Heart left ventricle (tissue), 16 donors: ENCODE measurements around the gene DLG1. TPM values are rescaled to one million over a fixed set of nuclear protein-coding genes. Genes with fewer than 3 reads are reported as not detected.

Source experiments
- ATAC-seq, 4 donors: fragments of 200-7000 bp; cut with Tn5 transposase; one replicate each; pipeline ENCODE4 v1.9.1; 2020 to 2022; ENCODE audit warnings: moderate library complexity in 4 of 4, mild to moderate bottlenecking in 3 of 4, moderate number of reproducible peaks in 1 of 4
- DNase-seq, 5 donors: peaks; one replicate each; pipeline ENCODE4 v3.0.0-alpha.2; 2020
- H3K27ac ChIP-seq, 12 donors: fragments of 200-600 bp; sonication (generic) in 4 of 12; one replicate each; pipeline versions ENCODE4 v1.5.0 to v1.8.0; 2016 to 2022; ENCODE audit warnings: mild to moderate bottlenecking in 2 of 12
- H3K27me3 ChIP-seq, 9 donors: fragments of 200-600 bp; sonication (generic) in 2 of 9; one replicate each; pipeline versions ENCODE4 v1.5.1 to v1.8.0; 2016 to 2022; ENCODE audit warnings: mild to moderate bottlenecking in 3 of 9
- H3K36me3 ChIP-seq, 9 donors: fragments of 200-600 bp; sonication (generic) in 2 of 9; one replicate each; pipeline versions ENCODE4 v1.5.0 to v1.8.0; 2018 to 2022; ENCODE audit warnings: mild to moderate bottlenecking in 2 of 9
- H3K4me1 ChIP-seq, 12 donors: fragments of 200-600 bp; sonication (generic) in 4 of 12; one replicate each; pipeline versions ENCODE4 v1.5.0 to v1.8.0; 2016 to 2022; ENCODE audit warnings: mild to moderate bottlenecking in 3 of 12
- H3K4me3 ChIP-seq, 12 donors: fragments of 200-600 bp; sonication (generic) in 4 of 12; one replicate each; pipeline versions ENCODE4 v1.5.0 to v1.8.0; 2017 to 2022; ENCODE audit warnings: mild to moderate bottlenecking in 9 of 12, moderate library complexity in 4 of 12
- H3K9me3 ChIP-seq, 12 donors: fragments of 200-600 bp; sonication (generic) in 4 of 12; one replicate each; pipeline versions ENCODE4 v1.5.0 to v1.8.0; 2016 to 2022; ENCODE audit warnings: mild to moderate bottlenecking in 1 of 12
- CTCF ChIP-seq, 12 donors: fragments of 200-600 bp; sonication (generic) in 4 of 12; IDR thresholded peaks; one replicate each; pipeline versions ENCODE4 v1.5.0 to v1.8.0; 2018 to 2022; ENCODE audit warnings: antibody characterized with exemption in 12 of 12, mild to moderate bottlenecking in 5 of 12
- POLR2A ChIP-seq, 2 donors: fragments of 450-650 bp; IDR thresholded peaks; one replicate each; pipeline ENCODE4 v1.6.1; 2017; ENCODE audit warnings: antibody characterized with exemption in 2 of 2, mild to moderate bottlenecking in 2 of 2, moderate library complexity in 2 of 2
- WGBS, 4 donors: extraction: QIAGEN DNeasy Blood & Tissue Kit in 2 of 4; methylation state at CpG; one replicate each; pipeline versions ENCODE4 v1.1.5 to v1.1.7; 2013 to 2018; 5-methylcytosine and 5-hydroxymethylcytosine counted together
- intact Hi-C, 10 donors: fragments of 100-400 bp; cut with DNase I; formaldehyde crosslinking; loops; one replicate each; pipeline versions ENCODE4 v1.11.1 to v1.14.2; 2022
- long read RNA-seq, 3 donors: library from polyadenylated mRNA; unstranded; transcript quantifications; one replicate each; pipeline ENCODE4 v2.0.0, GENCODE V29; 2020 to 2021
- polyA plus RNA-seq, 2 donors: library from polyadenylated mRNA; stranded (reverse); fragments of 200-250 nt; gene quantifications; one replicate each; pipeline ENCODE4 v1.2.3, GENCODE V29; 2013
- total RNA-seq, 9 donors: library from RNA; depleted of rRNA in 2 of 9; stranded (reverse); fragments of >200 nt in 2 of 9; fragmentation: NEBNext Ultra II Directional in 3 of 9; extraction: Animal tissue kit (Norgen Biotek cat#: 25700) in 3 of 9; gene quantifications; one replicate each; pipeline versions ENCODE4 v1.1.0 to v1.2.4, GENCODE V29; 2016 to 2023
- donor health status: ischemic (EF 13 %, LVEDD 7.1; RV severe dilation, severe dysfunction).
- donor health status: healthy with polysubstance abuse.
- donor health status: DM: no; HTN: yes; CAD: no.
- donor health status: DM: no; HTN: no; CAD: no.
- donor health status: ischemic (EF 25% LVEDD 6.9; RV normal size, moderate dysfunction).
- donor health status: ischemic (EF 25% LVEDD 5.7; RV mildly dilated, moderate dysfunction).
- donor health status: healthy.
- donor health status: DM: yes; HTN: yes; CAD: no.
- donor health status: ischemic (EF 35%, LVEDD 5.7; RV mildly dilated, moderate dysfunction).
- donor health status: nonischemic (EF 11% LVEDD 7.7; RV severe dilation, severe dysfunction).
- donor health status: DM: yes; HTN: yes; CAD: no.
- donor health status: PGD.
- donor health status: ischemic (EF 29% LVEDD 5.4; RV normal size, mild dysfunction).
- donor health status: nonischemic (EF 23%, LVEDD 6.1; RV moderate dilation, normal function).

The DLG1 gene
- 100 to 1,000 TPM in 1 of 9 donors, 10 to 100 TPM in 8; 37.1 to 151 (median 63.6) TPM for total RNA-seq
- polyA plus RNA-seq = 10 to 100 TPM; 17.4 to 94.3 TPM
- long read RNA-seq, donor 1, full-length matches to known transcripts = 1 of 41 reads
- long read RNA-seq, donor 1, partial matches to known transcripts = 18 of 41 reads
- long read RNA-seq, donor 1, other reads (novel, unspliced or antisense) = 22 of 41 reads
- long read RNA-seq, donor 2, full-length matches to known transcripts = 1 of 17 reads
- long read RNA-seq, donor 2, partial matches to known transcripts = 12 of 17 reads
- long read RNA-seq, donor 2, other reads (novel, unspliced or antisense) = 4 of 17 reads
- long read RNA-seq, donor 3, full-length matches to known transcripts = 6 of 114 reads
- long read RNA-seq, donor 3, partial matches to known transcripts = 24 of 114 reads
- long read RNA-seq, donor 3, other reads (novel, unspliced or antisense) = 84 of 114 reads

DNA sequence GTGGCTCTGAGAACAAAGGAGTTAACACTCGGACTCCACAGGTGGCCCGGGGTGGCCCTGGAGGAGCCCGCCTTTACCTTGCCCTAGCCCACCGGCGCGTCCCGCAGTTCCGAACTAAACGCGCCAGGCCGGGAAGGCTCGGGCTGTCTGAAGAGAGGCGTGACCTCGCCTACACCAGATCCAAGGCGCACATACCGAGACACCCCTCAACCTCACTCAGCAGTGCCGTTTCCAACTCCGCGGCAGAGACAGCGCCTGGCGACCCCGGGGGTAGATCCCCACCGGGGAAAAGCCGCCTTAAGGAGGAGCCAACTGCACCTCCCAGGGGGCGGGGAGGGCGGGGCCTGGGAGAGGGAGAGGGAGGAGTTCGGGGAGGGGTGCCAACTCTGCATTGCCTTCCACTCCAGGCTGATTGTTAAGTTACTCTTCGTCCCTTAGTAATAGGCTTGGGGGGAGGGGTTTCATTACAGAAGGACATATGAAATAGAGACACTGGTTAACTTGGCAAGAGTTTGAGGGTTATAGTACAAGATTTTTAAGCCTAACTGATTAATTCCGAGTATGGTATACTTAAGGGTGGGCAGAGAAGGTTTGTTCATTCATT lies at the start of gene DLG1:
TSS of gene DLG1 (minus strand) at position 272 of the 604 bp plus-strand sequence. CDS start 1,408 bp downstream, outside the sequence.
- Histone ChIP-seq H3K9me3 (no peaks in the 10 kb centered on the region), H3K27me3 (no peaks in the 10 kb centered on the region), H3K27ac (peak within 1 kb of the TSS; percentile 86 to 97 (median 92)), H3K4me3 (peak within 1 kb of the TSS; percentile 51 to 100 (median 92)), H3K36me3 (peaks cover 0 to 29% (median 7%) of the 10 kb centered on the region in 9 donors), H3K4me1 (peaks cover 0 to 36% (median 13%) of the 10 kb centered on the region in 12 donors)
- DNase-seq = peak; percentile 88 to 92 (median 91)
- WGBS, 4 donors = 0 to 1% (median 1%) methylated on average over 26 to 29 of the region's 29 CpGs
- ATAC-seq = peak; percentile 88 to 93 (median 89)
- no peak for TF ChIP-seq POLR2A (IDR thresholded peaks at IDR 0.05)
- TF ChIP-seq CTCF (IDR thresholded peaks at IDR 0.05) = no peak
- intact Hi-C loops = loop anchor here in 6 of 10 donors (2.0 to 10.0 kb wide), 5 partner anchors 54 to 159 kb away; no protein-coding TSS in a partner anchor

GRCh38 chr3:197348014-197348413 lies 49.6 kb upstream of the DLG1 start:
- peaks cover 0 to 18% (median 8%) of the 10 kb centered on the region in 12 donors for H3K4me1 ChIP-seq
- 95 to 96% (median 96%) methylated on average over 6 of the region's 6 CpGs for WGBS, 4 donors
- no peaks in the 10 kb centered on the region for H3K27me3 ChIP-seq
- no peak overlapping the region for H3K4me3 ChIP-seq
- intact Hi-C loops = no loop called here
- no peak for TF ChIP-seq CTCF (IDR thresholded peaks at IDR 0.05)
- no peak for TF ChIP-seq POLR2A (IDR thresholded peaks at IDR 0.05)
- ATAC-seq (no peak), DNase-seq (no peak)
- H3K27ac ChIP-seq = no peak overlapping the region
- H3K36me3 ChIP-seq = no peaks in the 10 kb centered on the region
- no peaks in the 10 kb centered on the region for H3K9me3 ChIP-seq

- TF ChIP-seq POLR2A (IDR thresholded peaks at IDR 0.05) (no peak), CTCF (IDR thresholded peaks at IDR 0.05) (no peak)
- WGBS, 4 donors = 36 to 56% (median 48%) methylated on average over 4 of the region's 4 CpGs
- peak in 2 of 4 donors; percentile 22 to 59 for ATAC-seq
Measured at GRCh38 chr3:197345390-197345789, 47.0 kb upstream of the DLG1 start.

More at GRCh38 chr3:197345390-197345789, 47.0 kb upstream of the DLG1 start:
- H3K9me3 ChIP-seq = no peaks in the 10 kb centered on the region
- intact Hi-C loops = no loop called here
- no peaks in the 10 kb centered on the region for H3K27me3 ChIP-seq
- no peak for DNase-seq
- H3K27ac ChIP-seq = no peak overlapping the region
- peaks cover 0 to 6% (median 2%) of the 10 kb centered on the region in 12 donors for H3K4me1 ChIP-seq
- H3K36me3 ChIP-seq = no peaks in the 10 kb centered on the region
- H3K4me3 ChIP-seq = no peak overlapping the region
